Uterus (tissue), 2 donors: ENCODE data around the gene CCDC170.

Experiments
- CTCF ChIP-seq, 4 experiments: fragments of 200-600 bp in 2 of 4; fragments of 450-650 bp in 2 of 4; sonication (generic) in 2 of 4; IDR thresholded peaks; one replicate each; pipeline ENCODE4 v1.5.1; 2016 to 2019; ENCODE audit warnings: antibody characterized with exemption in 4 of 4, mild to moderate bottlenecking in 2 of 4, moderate library complexity in 1 of 4
- POLR2A ChIP-seq, 2 donors: fragments of 450-650 bp; IDR thresholded peaks; one replicate each; pipeline ENCODE4 v1.6.1; 2016; ENCODE audit warnings: antibody characterized with exemption in 2 of 2, mild to moderate bottlenecking in 1 of 2, moderate library complexity in 1 of 2

- TF ChIP-seq CTCF (IDR thresholded peaks at IDR 0.05) (no peak), POLR2A (IDR thresholded peaks at IDR 0.05) (no peak)
These were observed 145.9 kb downstream of the CCDC170 start for GRCh38 chr6:151639750-151640149.
